Stomach (tissue), 9 donors: Measurements from ENCODE around the gene TMTC3. TPM values are rescaled to one million over a fixed set of nuclear protein-coding genes. Genes with fewer than 3 reads are reported as not detected.
A peak's percentile ranks its signal among the peaks of the same experiment; 100 is the strongest.

Experiments
- DNase-seq, 2 donors: peaks; one replicate each; pipeline versions ENCODE4 v3.0.0 to v3.0.0-alpha.2; 2013 to 2019
- H3K27ac ChIP-seq, 5 donors: fragments of 200-600 bp in 4 of 5; sonication (generic) in 4 of 5; one replicate each; pipeline ENCODE4 v1.5.1; 2013 to 2019; ENCODE audit warnings: mild to moderate bottlenecking in 1 of 5, moderate library complexity in 1 of 5
- H3K27me3 ChIP-seq, 3 donors: fragments of 200-600 bp; sonication (generic); one replicate each; pipeline ENCODE4 v1.5.1; 2017 to 2019; ENCODE audit warnings: mixed run types in 1 of 3
- H3K36me3 ChIP-seq, 4 donors: fragments of 200-600 bp; sonication (generic); 1 replicate in 3 of 4; 2 replicates in 1 of 4; pipeline ENCODE4 v1.5.1; 2016 to 2019
- H3K4me1 ChIP-seq, 4 donors: fragments of 200-600 bp; sonication (generic); one replicate each; pipeline ENCODE4 v1.5.1; 2016 to 2019
- H3K4me3 ChIP-seq, 4 donors: fragments of 200-600 bp; sonication (generic) in 3 of 4; one replicate each; pipeline ENCODE4 v1.5.1; 2016 to 2019; ENCODE audit warnings: mild to moderate bottlenecking in 1 of 4
- H3K9me3 ChIP-seq, 4 donors: fragments of 200-600 bp; sonication (generic); one replicate each; pipeline ENCODE4 v1.5.1; 2016 to 2019
- CTCF ChIP-seq, 7 experiments: fragments of 450-650 bp in 4 of 7; fragments of 200-600 bp in 3 of 7; sonication (generic) in 3 of 7; IDR thresholded peaks; one replicate each; pipeline ENCODE4 v1.5.1; 2016 to 2019; ENCODE audit warnings: antibody characterized with exemption in 7 of 7, control low read depth in 2 of 7, mild to moderate bottlenecking in 1 of 7
- EP300 ChIP-seq: sonication (generic); formaldehyde crosslinking; IDR thresholded peaks from one replicate; pipeline ENCODE4 v1.6.1; 2017; ENCODE audit warnings: antibody characterized with exemption
- POLR2A ChIP-seq, 4 donors: fragments of 450-650 bp; IDR thresholded peaks; one replicate each; pipeline ENCODE4 v1.6.1; 2016; ENCODE audit warnings: antibody characterized with exemption in 4 of 4, control low read depth in 2 of 4, mild to moderate bottlenecking in 1 of 4, moderate library complexity in 1 of 4
- POLR2AphosphoS5 ChIP-seq, 3 donors: sonication (generic); formaldehyde crosslinking; IDR thresholded peaks; one replicate each; pipeline ENCODE4 v1.6.1; 2016; ENCODE audit warnings: antibody characterized with exemption in 3 of 3
- WGBS, 5 donors: extraction: QIAGEN DNeasy Blood & Tissue Kit in 3 of 5; methylation state at CpG; one replicate each; pipeline versions ENCODE4 v1.1.5 to v1.1.7; 2013 to 2018; 5-methylcytosine and 5-hydroxymethylcytosine counted together
- intact Hi-C: fragments of 100-400 bp; cut with DNase I; formaldehyde crosslinking; loops from one replicate; pipeline ENCODE4 v1.15.1; 2023; ENCODE audit warnings: low total_unique reads
- polyA plus RNA-seq, 3 donors: library from polyadenylated mRNA; stranded (reverse); fragments of 200-250 nt; gene quantifications; one replicate each; pipeline ENCODE4 v1.2.3, GENCODE V29; 2013
- total RNA-seq, 5 donors: library from RNA; depleted of rRNA; stranded (reverse); fragments of >200 nt; gene quantifications; one replicate each; pipeline versions ENCODE4 v1.1.0 to v1.2.3, GENCODE V29; 2014 to 2016
- donor health status: healthy with polysubstance abuse.
- donor health status: Bipolar disorder and iron deficiency.
- donor health status: healthy.

Gene TMTC3
- total and polyA plus RNA-seq, 8 donors, result 1.7 to 33.6 (median 3.4) TPM

GRCh38 chr12:88230271-88230670 is 88.2 kb downstream of the TMTC3 start:
- TF ChIP-seq EP300 (no peak), CTCF (IDR thresholded peaks at IDR 0.05) (no peak), POLR2AphosphoS5 (IDR thresholded peaks at IDR 0.05) (no peak), POLR2A (IDR thresholded peaks at IDR 0.05) (no peak)
- Histone ChIP-seq H3K4me3 (no peak overlapping the region), H3K27ac (no peak overlapping the region)

GRCh38 chr12:88235183-88235833 is 93.2 kb downstream of the TMTC3 start:
- intact Hi-C loops, result no loop called here
- H3K36me3 ChIP-seq, result no peaks in the 10 kb centered on the region
- TF ChIP-seq POLR2A (IDR thresholded peaks at IDR 0.05) (no peak), EP300 (no peak), POLR2AphosphoS5 (IDR thresholded peaks at IDR 0.05) (no peak), CTCF (IDR thresholded peaks at IDR 0.05) (no peak)
- no peak overlapping the region for H3K27ac ChIP-seq
- no peaks in the 10 kb centered on the region for H3K4me1 ChIP-seq
- 88 to 97% (median 95%) methylated on average over 7 of the region's 7 CpGs for WGBS, 5 donors
- H3K4me3 ChIP-seq, result no peak overlapping the region
- H3K27me3 ChIP-seq, result no peaks in the 10 kb centered on the region
- peaks cover 0 to 5% (median 0%) of the 10 kb centered on the region in 4 donors for H3K9me3 ChIP-seq
- no peak for DNase-seq

More at GRCh38 chr12:88230271-88230670, 88.2 kb downstream of the TMTC3 start:
- no peaks in the 10 kb centered on the region for H3K36me3 ChIP-seq
- H3K27me3 ChIP-seq, result no peaks in the 10 kb centered on the region
- intact Hi-C loops, result no loop called here
- no peaks in the 10 kb centered on the region for H3K9me3 ChIP-seq
- no peak for DNase-seq
- WGBS, 5 donors, result 88 to 97% (median 91%) methylated on average over 2 of the region's 2 CpGs
- H3K4me1 ChIP-seq, result no peaks in the 10 kb centered on the region

GRCh38 chr12:88237954-88238353 is 95.8 kb downstream of the TMTC3 start:
- peaks cover 0 to 5% (median 0%) of the 10 kb centered on the region in 4 donors for H3K9me3 ChIP-seq
- H3K27ac ChIP-seq, result no peak overlapping the region
- intact Hi-C loops, result no loop called here
- H3K36me3 ChIP-seq, result no peaks in the 10 kb centered on the region
- TF ChIP-seq EP300 (no peak), POLR2AphosphoS5 (IDR thresholded peaks at IDR 0.05) (no peak), CTCF (IDR thresholded peaks at IDR 0.05) (no peak), POLR2A (IDR thresholded peaks at IDR 0.05) (no peak)
- H3K4me1 ChIP-seq, result no peaks in the 10 kb centered on the region
- H3K27me3 ChIP-seq, result no peaks in the 10 kb centered on the region
- DNase-seq, result no peak
- H3K4me3 ChIP-seq, result no peak overlapping the region

GRCh38 chr12:88238406-88238805 is 96.3 kb downstream of the TMTC3 start:
- TF ChIP-seq EP300, result no peak
- no peak for TF ChIP-seq POLR2A (IDR thresholded peaks at IDR 0.05)
- H3K4me1 ChIP-seq, result no peaks in the 10 kb centered on the region
- 73 to 100% (median 89%) methylated on average over 1 of the region's 1 CpG for WGBS, 5 donors
- H3K27ac ChIP-seq, result no peak overlapping the region
- no peaks in the 10 kb centered on the region for H3K36me3 ChIP-seq
- peaks cover 0 to 5% (median 0%) of the 10 kb centered on the region in 4 donors for H3K9me3 ChIP-seq
- no peak overlapping the region for H3K4me3 ChIP-seq
- H3K27me3 ChIP-seq, result no peaks in the 10 kb centered on the region
- intact Hi-C loops, result no loop called here
- no peak for DNase-seq

GRCh38 chr12:88241862-88242570 is 99.9 kb downstream of the TMTC3 start:
- intact Hi-C loops, result no loop called here

More at GRCh38 chr12:88241862-88242570, 99.9 kb downstream of the TMTC3 start:
- Histone ChIP-seq H3K27me3 (no peaks in the 10 kb centered on the region), H3K4me3 (no peak overlapping the region), H3K9me3 (peaks cover 0 to 5% (median 0%) of the 10 kb centered on the region in 4 donors), H3K27ac (peak overlapping the region in 1 of 5 donors; percentile 61), H3K4me1 (peaks cover 0 to 5% (median 2%) of the 10 kb centered on the region in 4 donors), H3K36me3 (no peaks in the 10 kb centered on the region)
- TF ChIP-seq CTCF (IDR thresholded peaks at IDR 0.05) (no peak), POLR2AphosphoS5 (IDR thresholded peaks at IDR 0.05) (peak in 1 of 3 donors; percentile 25)
- WGBS, 5 donors, result 85 to 89% (median 85%) methylated on average over 4 of the region's 4 CpGs
- DNase-seq, result no peak
